GM13977 (cell line): ENCODE results near the gene ECHS1.
"Not testable (repeated sequence)": the region's sequence is repeated elsewhere in the genome, so short reads cannot be mapped to it uniquely, and the experiment has no call there.

Experiments used
- DNase-seq: peaks from one replicate; pipeline ENCODE4 v3.0.0; 2012; ENCODE audit warnings: low spot score
- CTCF ChIP-seq: IDR thresholded peaks from 2 replicates; pipeline ENCODE4 v1.5.1; 2012; ENCODE audit warnings: mild to moderate bottlenecking, control low read depth; ENCODE audit not compliant: insufficient read depth; ENCODE audit errors: extremely low read depth, missing control alignments
- in situ Hi-C: fragments of 300-500 bp; cut with MboI; formaldehyde crosslinking; loops from one replicate; pipeline ENCODE4 v1.12.0; 2022; ENCODE audit warnings: low sequenced_read_pairs, low pct_unique_long_range_greater_than_20kb, mixed read lengths, inconsistent platforms; ENCODE audit not compliant: unreplicated experiment

Gene ECHS1

DNA sequence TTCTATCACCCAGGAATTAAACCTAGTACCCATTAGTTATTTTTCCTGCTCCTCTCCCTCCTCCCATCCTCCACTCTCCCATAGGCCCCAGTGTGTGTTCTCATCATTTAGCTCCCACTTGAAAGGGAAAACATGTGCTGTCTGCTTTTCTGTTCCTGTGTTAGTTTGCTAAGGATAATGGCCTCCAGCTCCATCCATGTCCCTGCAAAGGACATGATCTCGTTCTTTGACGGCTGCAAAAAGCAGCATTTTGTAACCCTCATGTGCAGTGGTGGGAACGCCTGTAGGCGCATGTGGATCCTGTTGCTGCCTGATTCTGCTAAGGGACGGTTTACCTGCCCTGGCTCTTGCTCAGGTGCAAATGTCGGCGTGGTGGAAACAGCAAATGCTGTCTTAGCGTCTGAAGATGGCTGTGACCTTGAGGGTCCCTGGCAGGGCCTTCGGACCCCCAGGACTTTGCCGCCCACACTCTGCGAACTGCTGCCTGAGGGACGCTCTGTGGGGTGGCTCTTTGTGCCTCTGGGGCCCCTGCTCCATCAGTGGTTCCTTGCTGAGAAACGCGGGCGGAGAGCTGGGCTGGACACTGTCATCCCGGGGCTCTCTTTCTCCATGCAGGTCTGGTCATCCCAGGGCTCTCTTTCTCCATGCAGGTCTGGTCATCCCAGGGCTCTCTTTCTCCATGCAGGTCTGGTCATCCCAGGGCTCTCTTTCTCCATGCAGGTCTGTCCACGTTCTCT is 15.2 kb upstream of the ECHS1 start:
- in situ Hi-C loops = no loop called here
- DNase-seq = no peak
- no peak for TF ChIP-seq CTCF

DNA sequence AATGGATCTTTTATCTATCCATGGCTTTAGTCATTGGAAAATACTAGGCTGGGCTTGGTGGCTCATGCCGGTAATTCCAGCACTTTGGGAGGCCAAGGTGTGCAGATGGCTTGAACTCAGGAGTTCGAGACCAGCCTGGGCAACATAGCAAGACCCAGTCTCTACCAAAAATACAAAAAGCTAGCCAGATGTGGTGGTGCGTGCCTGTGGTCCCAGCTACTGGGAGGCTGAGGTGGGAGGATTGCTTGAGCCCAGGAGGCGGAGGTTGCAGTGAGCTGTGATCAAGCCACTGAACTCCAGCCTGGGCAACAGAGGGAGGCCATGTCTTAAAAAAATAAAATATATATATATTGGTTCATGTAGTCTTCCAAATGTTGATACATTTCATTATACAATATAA is 13.8 kb upstream of the ECHS1 start:
- in situ Hi-C loops, DNase-seq: not testable (repeated sequence)

DNA sequence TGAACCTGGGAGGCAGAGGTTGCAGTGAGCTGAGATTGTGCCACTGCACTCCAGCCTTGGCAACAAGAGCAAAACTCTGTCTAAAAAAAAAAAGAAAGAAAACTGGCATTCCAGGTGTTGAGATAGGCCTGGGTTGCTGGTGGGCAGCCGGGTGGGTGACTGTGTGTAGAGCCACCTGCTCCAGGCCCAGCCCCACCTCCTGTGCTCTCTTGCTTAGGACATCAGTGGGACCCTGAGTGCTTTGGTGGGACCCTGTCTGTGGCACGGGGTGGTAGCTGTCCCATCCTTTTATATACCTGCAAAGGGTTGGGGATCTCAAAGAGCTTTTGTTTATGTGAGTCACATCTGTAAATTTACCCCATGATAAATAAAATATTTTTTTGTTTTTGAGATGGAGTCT is 12.1 kb upstream of the ECHS1 start:
- no peak for TF ChIP-seq CTCF
- in situ Hi-C loops = no loop called here
- no peak for DNase-seq

GRCh38 chr10:133384071-133384470 is 10.9 kb upstream of the ECHS1 start:
- TF ChIP-seq CTCF = no peak
- in situ Hi-C loops = no loop called here
- no peak for DNase-seq

GRCh38 chr10:133383551-133383950 is 10.4 kb upstream of the ECHS1 start:
- DNase-seq = no peak
- in situ Hi-C loops = no loop called here
- no peak for TF ChIP-seq CTCF

GRCh38 chr10:133381036-133381435 is 7.9 kb upstream of the ECHS1 start:
- in situ Hi-C loops = no loop called here
- no peak for DNase-seq
- TF ChIP-seq CTCF = no peak

DNA sequence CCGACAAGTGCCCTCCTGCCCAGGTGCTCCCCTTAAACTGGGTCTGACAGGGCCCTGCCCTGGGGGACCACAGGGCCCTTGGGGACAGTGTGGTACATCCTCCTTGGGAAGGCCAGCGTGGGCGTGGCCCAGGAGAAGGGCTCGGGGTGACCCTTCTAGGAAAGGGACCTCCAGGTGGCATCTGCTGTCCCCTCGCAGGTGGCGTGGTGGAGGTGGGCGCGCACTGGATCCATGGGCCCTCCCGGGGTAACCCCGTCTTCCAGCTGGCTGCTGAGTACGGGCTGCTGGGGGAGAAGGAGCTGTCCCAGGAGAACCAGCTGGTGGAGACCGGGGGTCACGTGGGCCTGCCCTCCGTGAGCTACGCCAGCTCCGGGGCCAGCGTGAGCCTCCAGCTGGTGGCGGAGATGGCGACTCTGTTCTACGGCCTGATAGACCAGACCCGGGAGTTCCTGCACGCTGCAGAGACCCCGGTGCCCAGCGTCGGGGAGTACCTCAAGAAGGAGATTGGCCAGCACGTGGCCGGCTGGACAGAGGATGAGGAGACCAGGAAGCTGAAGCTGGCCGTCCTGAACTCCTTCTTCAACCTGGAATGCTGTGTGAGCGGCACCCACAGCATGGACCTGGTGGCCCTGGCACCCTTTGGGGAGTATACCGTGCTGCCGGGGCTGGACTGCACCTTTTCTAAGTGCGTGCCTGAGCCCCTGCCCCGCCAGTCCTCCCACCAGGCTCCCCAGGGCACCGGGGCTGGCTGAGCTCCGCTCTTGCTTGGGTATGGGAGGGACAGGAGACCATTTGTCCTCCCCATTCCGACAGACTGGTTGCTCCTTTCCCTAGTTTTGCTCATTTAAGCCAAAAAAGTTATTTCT is 6.9 kb upstream of the ECHS1 start:
- no peak for TF ChIP-seq CTCF
- in situ Hi-C loops = no loop called here

More for the DNA sequence above, 6.9 kb upstream of the ECHS1 start:
- no peak for DNase-seq
